ACC112 (cell line): ENCODE measurements around the gene PRR20G.
"Not testable (repeated sequence)": the region's sequence is repeated elsewhere in the genome, so short reads cannot be mapped to it uniquely, and the experiment has no call there.

ENCODE experiments used
- H2AFZ ChIP-seq: fragments of 200-600 bp; sonication (generic); one replicate; pipeline ENCODE4 v1.6.0; 2017; ENCODE audit warnings: antibody characterized with exemption, low read length; ENCODE audit not compliant: unreplicated experiment
- H3K27ac ChIP-seq: fragments of 200-600 bp; sonication (generic); 2 replicates; pipeline ENCODE4 v1.5.1; 2014; ENCODE audit warnings: low read depth, mild to moderate bottlenecking, antibody characterized with exemption, low read length, moderate library complexity
- H3K27me3 ChIP-seq: fragments of 200-600 bp; sonication (generic); 2 replicates; pipeline ENCODE4 v1.6.1; 2014; ENCODE audit warnings: mild to moderate bottlenecking, antibody characterized with exemption, low read length, moderate library complexity, mixed read lengths; ENCODE audit not compliant: insufficient read depth
- H3K36me3 ChIP-seq: fragments of 200-600 bp; sonication (generic); 2 replicates; pipeline ENCODE4 v1.6.1; 2016; ENCODE audit warnings: mild to moderate bottlenecking, antibody characterized with exemption, low read length, moderate library complexity, mixed read lengths; ENCODE audit not compliant: insufficient read depth
- H3K4me1 ChIP-seq: fragments of 200-600 bp; sonication (generic); one replicate; pipeline ENCODE4 v1.6.1; 2016; ENCODE audit warnings: low read length, mixed read lengths; ENCODE audit not compliant: insufficient read depth, unreplicated experiment, control insufficient read depth
- H3K4me3 ChIP-seq: fragments of 200-600 bp; sonication (generic); 2 replicates; pipeline ENCODE4 v1.5.1; 2014; ENCODE audit warnings: mild to moderate bottlenecking, low read depth, low read length
- H3K79me2 ChIP-seq: fragments of 200-600 bp; sonication (generic); one replicate; pipeline ENCODE4 v1.6.0; 2016; ENCODE audit warnings: low read length; ENCODE audit not compliant: control insufficient read depth, unreplicated experiment, insufficient read depth

The PRR20G gene

GRCh38 chr3:127299276-127299675 lies 11.4 kb upstream of the PRR20G start:
- no peaks in the 10 kb centered on the region for H3K79me2 ChIP-seq
- no peak overlapping the region for H3K27ac ChIP-seq
- H3K27me3 ChIP-seq, result peaks cover 78% of the 10 kb centered on the region
- no peaks in the 10 kb centered on the region for H3K36me3 ChIP-seq
- no peak overlapping the region for H3K4me3 ChIP-seq
- no peak overlapping the region for H2AFZ ChIP-seq
- no peaks in the 10 kb centered on the region for H3K4me1 ChIP-seq

- peaks cover 78% of the 10 kb centered on the region for H3K27me3 ChIP-seq
- H3K79me2 ChIP-seq, result no peaks in the 10 kb centered on the region
- no peak overlapping the region for H3K4me3 ChIP-seq
- H3K4me1 ChIP-seq, result no peaks in the 10 kb centered on the region
- no peaks in the 10 kb centered on the region for H3K36me3 ChIP-seq
- no peak overlapping the region for H2AFZ ChIP-seq
- H3K27ac ChIP-seq, result no peak overlapping the region
These were observed 9.1 kb upstream of the PRR20G start for GRCh38 chr3:127296959-127297358.

- Histone ChIP-seq H3K79me2 (no peaks in the 10 kb centered on the region), H3K36me3 (no peaks in the 10 kb centered on the region), H3K27ac (no peak overlapping the region), H2AFZ (no peak overlapping the region), H3K4me3 (no peak overlapping the region), H3K4me1 (no peaks in the 10 kb centered on the region), H3K27me3 (peaks cover 72% of the 10 kb centered on the region)
These were observed 8.3 kb upstream of the PRR20G start for GRCh38 chr3:127296166-127296565.

GRCh38 chr3:127293650-127294049 lies 5.8 kb upstream of the PRR20G start:
- not testable (repeated sequence) for H3K36me3 ChIP-seq, H3K79me2 ChIP-seq, H3K27ac ChIP-seq, H2AFZ ChIP-seq, H3K4me1 ChIP-seq, H3K4me3 ChIP-seq
- peaks cover 52% of the 10 kb centered on the region for H3K27me3 ChIP-seq

GRCh38 chr3:127291611-127292010 lies 3.8 kb upstream of the PRR20G start:
- Histone ChIP-seq H2AFZ (no peak overlapping the region), H3K4me1 (no peaks in the 10 kb centered on the region), H3K79me2 (no peaks in the 10 kb centered on the region), H3K4me3 (no peak overlapping the region), H3K36me3 (no peaks in the 10 kb centered on the region), H3K27me3 (peaks cover 33% of the 10 kb centered on the region), H3K27ac (no peak overlapping the region)

- Histone ChIP-seq H3K4me1 (peaks cover 3% of the 10 kb centered on the region), H3K27ac (no peak overlapping the region), H3K79me2 (no peaks in the 10 kb centered on the region), H3K4me3 (no peak overlapping the region), H2AFZ (no peak overlapping the region), H3K27me3 (peaks cover 29% of the 10 kb centered on the region), H3K36me3 (no peaks in the 10 kb centered on the region)
These were observed 3.3 kb upstream of the PRR20G start for GRCh38 chr3:127291114-127291513.

GRCh38 chr3:127289706-127290575 lies 2.1 kb upstream of the PRR20G start:
- Histone ChIP-seq H3K27ac (no peak overlapping the region), H3K36me3 (no peaks in the 10 kb centered on the region), H2AFZ (no peak overlapping the region), H3K79me2 (no peaks in the 10 kb centered on the region), H3K4me1 (peaks cover 3% of the 10 kb centered on the region), H3K27me3 (peaks cover 25% of the 10 kb centered on the region), H3K4me3 (no peak overlapping the region)

GRCh38 chr3:127288921-127289705 lies 1.3 kb upstream of the PRR20G start:
- peaks cover 3% of the 10 kb centered on the region for H3K4me1 ChIP-seq
- H3K4me3 ChIP-seq, result no peak overlapping the region
- 0 out of 2 replicates have a peak, but pooled peaks cover 17% of the 10 kb centered on the region for H3K27me3 ChIP-seq
- no peak overlapping the region for H3K27ac ChIP-seq
- H3K79me2 ChIP-seq, result no peaks in the 10 kb centered on the region
- no peaks in the 10 kb centered on the region for H3K36me3 ChIP-seq
- no peak overlapping the region for H2AFZ ChIP-seq

GRCh38 chr3:127288343-127288742 lies 497 bp upstream of the PRR20G start:
- H3K4me1 ChIP-seq, result peaks cover 3% of the 10 kb centered on the region
- no peaks in the 10 kb centered on the region for H3K79me2 ChIP-seq
- 0 out of 2 replicates have a peak, but pooled peaks cover 12% of the 10 kb centered on the region for H3K27me3 ChIP-seq
- H3K36me3 ChIP-seq, result no peaks in the 10 kb centered on the region
- no peak overlapping the region for H3K4me3 ChIP-seq
- no peak overlapping the region for H2AFZ ChIP-seq
- H3K27ac ChIP-seq, result no peak overlapping the region

GRCh38 chr3:127286571-127287140 lies 1.2 kb downstream of the PRR20G start:
- peak overlapping the region; percentile 48 for H2AFZ ChIP-seq
- H3K4me1 ChIP-seq, result peaks cover 3% of the 10 kb centered on the region
- H3K27ac ChIP-seq, result no peak overlapping the region
- H3K27me3 ChIP-seq, result peaks cover 21% of the 10 kb centered on the region
- H3K79me2 ChIP-seq, result no peaks in the 10 kb centered on the region
- H3K4me3 ChIP-seq, result peak overlapping the region; percentile 69
- no peaks in the 10 kb centered on the region for H3K36me3 ChIP-seq
